Fibroblast of mammary gland (primary cell): ENCODE data around the gene SLC29A2.

ENCODE experiments used
- DNase-seq: peaks from one replicate; pipeline ENCODE4 v3.0.0-alpha.2; 2010; ENCODE audit warnings: low read depth
- H3K4me3 ChIP-seq: 2 replicates; pipeline ENCODE4 v1.5.1; 2011; ENCODE audit warnings: low read depth, mild to moderate bottlenecking, low read length, moderate library complexity; ENCODE audit not compliant: control insufficient read depth
- TF ChIP-seq, protein P1 (sequence below): conservative IDR thresholded peaks from 2 replicates; pipeline ENCODE4 v1.5.1; 2011; ENCODE audit warnings: low read depth, low read length, inconsistent platforms; ENCODE audit not compliant: control insufficient read depth, insufficient read depth

The SLC29A2 gene

DNA sequence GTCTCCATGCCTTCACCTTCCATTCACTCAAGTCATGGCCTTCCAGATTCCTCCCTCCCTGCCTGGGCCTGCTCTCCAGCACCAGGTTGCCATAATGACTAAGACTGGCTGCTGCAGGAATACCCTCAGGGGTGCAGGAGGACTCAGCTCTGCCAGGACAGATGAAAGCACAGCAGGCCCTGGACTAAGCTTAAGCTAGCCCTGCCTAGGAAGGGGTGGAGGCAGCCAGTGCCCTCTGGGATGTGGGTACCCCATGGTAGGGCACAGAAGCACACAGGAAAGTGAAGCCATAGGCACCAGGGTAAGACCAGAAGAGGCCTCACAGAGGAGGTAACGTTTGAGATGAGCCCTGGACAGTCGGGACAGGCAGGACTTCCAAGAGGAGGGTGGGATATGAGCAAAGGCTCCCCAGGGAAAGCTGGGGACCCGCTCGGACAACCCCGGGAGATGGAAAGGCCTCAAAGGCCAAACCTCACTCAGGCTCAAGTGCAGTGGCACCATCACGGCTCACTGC, 32.3 kb downstream of the SLC29A2 start:
- no peak for DNase-seq
- TF ChIP-seq, protein P1, sequence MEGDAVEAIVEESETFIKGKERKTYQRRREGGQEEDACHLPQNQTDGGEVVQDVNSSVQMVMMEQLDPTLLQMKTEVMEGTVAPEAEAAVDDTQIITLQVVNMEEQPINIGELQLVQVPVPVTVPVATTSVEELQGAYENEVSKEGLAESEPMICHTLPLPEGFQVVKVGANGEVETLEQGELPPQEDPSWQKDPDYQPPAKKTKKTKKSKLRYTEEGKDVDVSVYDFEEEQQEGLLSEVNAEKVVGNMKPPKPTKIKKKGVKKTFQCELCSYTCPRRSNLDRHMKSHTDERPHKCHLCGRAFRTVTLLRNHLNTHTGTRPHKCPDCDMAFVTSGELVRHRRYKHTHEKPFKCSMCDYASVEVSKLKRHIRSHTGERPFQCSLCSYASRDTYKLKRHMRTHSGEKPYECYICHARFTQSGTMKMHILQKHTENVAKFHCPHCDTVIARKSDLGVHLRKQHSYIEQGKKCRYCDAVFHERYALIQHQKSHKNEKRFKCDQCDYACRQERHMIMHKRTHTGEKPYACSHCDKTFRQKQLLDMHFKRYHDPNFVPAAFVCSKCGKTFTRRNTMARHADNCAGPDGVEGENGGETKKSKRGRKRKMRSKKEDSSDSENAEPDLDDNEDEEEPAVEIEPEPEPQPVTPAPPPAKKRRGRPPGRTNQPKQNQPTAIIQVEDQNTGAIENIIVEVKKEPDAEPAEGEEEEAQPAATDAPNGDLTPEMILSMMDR, result no peak
- H3K4me3 ChIP-seq, result no peak overlapping the region

DNA sequence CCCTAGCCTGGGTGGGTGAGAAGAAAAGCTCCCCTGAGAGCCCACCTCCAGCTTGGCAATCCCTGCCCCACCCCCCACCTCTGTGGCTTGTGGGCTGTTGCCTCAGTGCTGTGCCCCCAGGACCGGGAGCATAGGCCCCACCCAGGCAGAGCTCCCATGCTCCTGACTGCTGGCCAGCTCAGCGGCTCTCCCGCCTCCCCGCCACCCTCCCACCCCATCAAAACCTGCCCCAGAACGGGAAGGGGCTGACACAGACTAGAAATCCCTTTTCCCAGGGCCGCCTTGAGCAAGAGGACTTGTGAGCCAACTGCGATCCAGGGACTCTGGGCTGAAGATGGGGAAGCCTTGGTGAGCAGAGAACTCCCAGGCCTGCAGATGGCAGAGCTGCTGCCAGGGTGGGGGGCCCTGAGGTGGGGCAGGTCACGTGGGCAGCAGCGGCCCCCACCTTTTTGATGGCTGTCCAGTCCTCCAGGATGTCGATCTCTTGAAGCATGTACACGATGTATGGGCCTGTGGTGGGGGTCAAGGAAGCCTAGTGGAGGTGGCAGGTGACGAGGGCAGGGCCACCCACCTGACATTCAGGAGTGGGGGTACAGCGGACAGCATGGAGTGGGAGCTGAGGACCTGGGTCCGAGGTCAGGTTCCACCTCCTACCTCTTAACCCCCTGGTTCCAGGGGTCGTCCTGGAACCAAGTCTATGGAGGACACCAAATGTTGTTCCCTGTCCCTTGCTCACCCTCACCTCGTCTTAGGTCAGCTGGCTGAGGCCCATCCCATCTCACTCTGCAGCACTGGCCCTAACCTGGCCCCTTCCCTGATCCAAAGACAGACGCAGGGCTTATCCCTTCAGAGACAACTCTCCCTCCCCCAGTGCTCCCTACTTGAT, 33.0 kb downstream of the SLC29A2 start:
- DNase-seq, result no peak
- H3K4me3 ChIP-seq, result no peak overlapping the region
- TF ChIP-seq, protein P1, result no peak

DNA sequence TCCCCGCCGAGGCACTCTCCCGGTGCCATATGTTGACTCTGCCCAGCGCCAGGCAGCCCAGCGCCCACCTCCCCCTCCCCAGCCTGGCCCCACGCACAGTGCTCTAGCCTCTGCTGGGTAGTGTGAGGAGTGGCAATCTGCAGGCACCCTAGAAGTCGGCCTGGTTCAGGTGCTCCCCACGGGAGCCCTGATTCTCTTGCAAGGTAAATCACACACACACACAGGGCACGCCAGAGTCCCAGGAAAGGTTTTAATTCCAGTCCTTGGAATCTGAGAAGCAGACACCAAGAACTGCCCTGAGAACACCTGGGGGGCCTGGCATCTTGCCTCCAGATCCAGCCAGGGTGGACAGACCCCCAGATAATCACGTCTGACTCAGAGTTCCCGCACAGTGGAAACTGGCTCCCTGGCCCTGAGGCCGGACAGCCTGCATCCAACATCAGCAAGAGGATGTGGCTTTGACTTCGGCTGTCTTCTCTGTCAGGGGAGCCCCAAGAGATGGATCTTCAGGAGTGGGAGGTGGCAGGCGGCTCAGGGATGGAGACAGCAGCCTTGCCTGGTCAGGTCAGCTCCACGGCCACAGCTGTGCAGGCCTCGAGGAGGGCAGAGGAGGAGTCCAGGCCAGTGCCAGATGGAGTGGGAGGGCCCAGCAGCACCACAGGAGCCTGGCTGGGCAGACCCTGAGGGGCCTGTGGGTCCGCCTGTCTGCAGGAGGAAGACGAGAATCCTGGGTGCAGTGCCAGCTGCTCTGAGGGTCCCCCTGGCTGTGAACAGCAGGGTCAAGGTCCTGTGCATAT, 34.3 kb downstream of the SLC29A2 start:
- H3K4me3 ChIP-seq, result no peak overlapping the region
- TF ChIP-seq, protein P1, result no peak
- DNase-seq, result peak; percentile 53

DNA sequence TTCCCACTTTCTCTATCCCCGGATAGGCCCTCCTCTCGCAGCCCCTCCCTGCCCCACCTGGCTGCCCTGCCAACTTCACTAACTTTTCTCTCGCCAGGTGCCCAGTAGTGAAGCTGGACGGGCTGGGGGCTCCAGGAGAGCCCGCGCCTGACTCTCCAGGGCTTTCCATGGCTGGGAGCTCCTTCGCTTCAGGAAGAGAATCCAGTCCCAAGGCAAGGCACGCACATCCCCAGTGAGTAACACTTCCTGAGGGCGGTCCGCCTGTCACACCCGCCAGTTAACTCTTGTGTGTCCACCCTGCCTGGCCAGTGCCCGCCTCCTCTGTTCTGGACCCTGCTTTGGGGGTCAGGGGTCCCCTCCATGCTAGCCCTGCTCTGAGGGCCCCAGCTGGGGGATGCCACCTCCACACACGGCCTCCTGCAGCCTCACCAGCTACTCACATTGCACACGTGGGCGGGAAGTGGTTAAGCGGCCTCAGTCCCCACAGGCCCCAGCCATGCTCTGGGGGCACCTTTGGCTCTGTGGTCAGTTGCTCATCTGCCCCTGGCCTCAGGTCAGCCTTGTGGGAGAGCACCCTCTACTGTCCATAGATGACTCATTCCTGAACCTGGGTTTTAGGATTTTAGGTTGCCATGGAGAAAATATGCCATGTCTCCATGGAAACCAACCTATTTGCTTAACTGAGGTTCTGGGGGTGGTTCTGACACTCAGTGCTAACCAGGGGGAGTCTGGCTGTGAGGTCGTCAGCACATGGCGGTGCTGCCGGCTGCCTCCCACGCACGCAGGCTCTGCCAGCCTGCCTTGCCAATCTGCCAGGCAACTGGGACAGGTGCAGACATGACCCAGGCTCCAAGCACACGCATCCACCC, 35.1 kb downstream of the SLC29A2 start, which contains the start of gene RIN1:
RIN1 (minus strand) TSS at position 201 of the 869 bp plus-strand sequence; CDS start at position 169, 32 bp downstream.
- DNase-seq, result peak; percentile 100
- TF ChIP-seq, protein P1, result peak; percentile 27
- H3K4me3 ChIP-seq, result peak within 1 kb of the TSS; percentile 87

DNA sequence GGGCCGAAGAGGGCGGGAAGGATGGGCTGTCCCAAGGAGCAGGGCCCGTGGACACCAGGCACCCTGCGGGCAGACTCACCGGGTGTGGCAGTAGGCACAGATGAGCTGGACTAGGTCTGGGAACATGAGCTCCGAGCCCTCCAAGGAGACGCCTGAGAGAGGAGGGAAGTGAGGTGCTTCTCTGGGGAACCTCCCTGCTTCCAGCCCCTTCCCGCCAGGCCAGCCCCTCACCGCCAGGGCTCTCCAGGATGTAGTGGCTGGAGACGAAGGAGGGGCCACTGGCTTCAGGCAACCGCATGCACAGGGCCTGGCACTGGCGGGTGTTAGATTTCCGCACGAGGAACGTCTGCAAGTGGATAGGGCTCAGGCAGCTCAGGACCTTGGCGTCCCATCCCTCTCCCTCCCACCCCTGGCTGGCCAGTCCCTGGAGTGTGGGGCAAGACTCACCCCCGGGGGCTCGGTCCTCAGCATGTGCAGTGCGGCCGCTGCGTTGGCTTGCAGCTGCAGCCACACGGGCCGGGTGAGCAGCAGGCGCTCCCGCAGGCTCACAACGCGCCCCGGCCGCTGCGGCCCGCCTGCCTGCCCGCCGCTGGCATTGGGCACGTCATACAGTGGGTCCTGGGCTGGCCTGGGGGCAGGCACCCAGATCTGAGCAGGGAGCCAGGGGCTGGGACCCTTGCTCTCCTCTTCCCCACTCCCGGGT, 35.9 kb downstream of the SLC29A2 start:
- peak; percentile 69 for DNase-seq
- TF ChIP-seq, protein P1, result no peak
- peak overlapping the region; percentile 87 for H3K4me3 ChIP-seq
